Adipocyte (in vitro differentiated cells): ENCODE data around the gene TDRD15.
A peak's percentile ranks its signal among the peaks of the same experiment; 100 is the strongest.
"Not testable (repeated sequence)": the region's sequence is repeated elsewhere in the genome, so short reads cannot be mapped to it uniquely, and the experiment has no call there.

ENCODE experiments used
- DNase-seq: peaks from one replicate; pipeline ENCODE4 v3.0.0-alpha.2; 2015; ENCODE audit warnings: low read depth
- H3K27me3 ChIP-seq: replicated peaks from 2 replicates; pipeline ENCODE4 v1.7.0; 2013; ENCODE audit warnings: mild to moderate bottlenecking, low read length, moderate library complexity; ENCODE audit not compliant: control insufficient read depth, insufficient read depth
- H3K36me3 ChIP-seq: 2 replicates; pipeline ENCODE4 v1.7.0; 2013; ENCODE audit warnings: low read length, mild to moderate bottlenecking, moderate library complexity; ENCODE audit not compliant: control insufficient read depth, insufficient read depth, severe bottlenecking
- H3K4me1 ChIP-seq: 2 replicates; pipeline ENCODE4 v1.7.0; 2013; ENCODE audit warnings: mild to moderate bottlenecking, low read length, moderate library complexity; ENCODE audit not compliant: control insufficient read depth, insufficient read depth
- H3K4me3 ChIP-seq: 2 replicates; pipeline ENCODE4 v1.7.0; 2013; ENCODE audit warnings: mild to moderate bottlenecking, low read length, moderate library complexity
- H3K9ac ChIP-seq: 2 replicates; pipeline ENCODE4 v1.7.0; 2013; ENCODE audit warnings: mild to moderate bottlenecking, low read length, moderate library complexity
- H3K9me3 ChIP-seq: 2 replicates; pipeline ENCODE4 v1.7.0; 2013; ENCODE audit warnings: mild to moderate bottlenecking, low read length, moderate library complexity; ENCODE audit not compliant: control insufficient read depth

Gene TDRD15

GRCh38 chr2:21101514-21102155 is 22.1 kb upstream of the TDRD15 start:
- not testable (repeated sequence) for H3K9me3 ChIP-seq, H3K36me3 ChIP-seq, H3K27me3 ChIP-seq, DNase-seq, H3K4me3 ChIP-seq, H3K4me1 ChIP-seq, H3K9ac ChIP-seq

GRCh38 chr2:21102356-21102755 is 21.4 kb upstream of the TDRD15 start:
- Histone ChIP-seq H3K4me1 (peaks cover 10% of the 10 kb centered on the region), H3K9me3 (no peaks in the 10 kb centered on the region), H3K4me3 (no peak overlapping the region), H3K27me3 (peaks cover 4% of the 10 kb centered on the region), H3K9ac (no peak overlapping the region), H3K36me3 (no peaks in the 10 kb centered on the region)
- DNase-seq: no peak

DNA sequence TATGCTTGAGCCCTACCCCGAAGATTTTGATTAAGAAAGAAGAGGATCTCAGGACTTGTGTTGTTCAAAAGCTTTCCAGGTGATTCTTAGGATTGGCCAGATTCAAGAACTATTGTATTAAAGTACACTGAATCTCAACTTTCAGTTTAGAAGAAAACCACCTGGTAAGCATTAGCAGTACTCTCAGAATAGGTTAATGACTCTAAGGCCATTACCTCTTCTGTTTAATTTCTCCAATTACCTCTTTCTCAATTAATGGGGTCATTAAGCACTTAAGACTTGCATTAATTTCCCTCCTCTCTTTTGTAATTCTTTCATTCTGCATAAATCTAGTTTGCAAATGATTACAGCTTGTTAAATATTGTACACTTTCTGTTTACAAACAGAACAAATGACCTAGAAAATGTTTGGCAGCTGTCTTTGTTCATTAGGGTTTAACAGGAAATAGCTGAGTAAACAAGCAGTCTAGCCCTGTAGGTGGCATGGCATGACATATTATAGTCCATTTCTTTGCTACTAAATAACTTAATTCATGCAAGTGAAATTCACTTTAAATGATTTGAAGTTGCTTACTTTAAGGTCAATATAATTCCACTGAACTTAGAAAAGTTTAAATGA is 20.4 kb upstream of the TDRD15 start:
- Histone ChIP-seq H3K9ac (no peak overlapping the region), H3K27me3 (peaks cover 3% of the 10 kb centered on the region), H3K36me3 (no peaks in the 10 kb centered on the region), H3K4me3 (no peak overlapping the region), H3K4me1 (peaks cover 6% of the 10 kb centered on the region), H3K9me3 (no peaks in the 10 kb centered on the region)
- no peak for DNase-seq

- Histone ChIP-seq H3K27me3 (no peaks in the 10 kb centered on the region), H3K9me3 (no peaks in the 10 kb centered on the region), H3K4me1 (peaks cover 2% of the 10 kb centered on the region), H3K9ac (no peak overlapping the region), H3K36me3 (no peaks in the 10 kb centered on the region), H3K4me3 (no peak overlapping the region)
- DNase-seq: no peak
These were observed 19.6 kb upstream of the TDRD15 start for GRCh38 chr2:21104030-21104660.

DNA sequence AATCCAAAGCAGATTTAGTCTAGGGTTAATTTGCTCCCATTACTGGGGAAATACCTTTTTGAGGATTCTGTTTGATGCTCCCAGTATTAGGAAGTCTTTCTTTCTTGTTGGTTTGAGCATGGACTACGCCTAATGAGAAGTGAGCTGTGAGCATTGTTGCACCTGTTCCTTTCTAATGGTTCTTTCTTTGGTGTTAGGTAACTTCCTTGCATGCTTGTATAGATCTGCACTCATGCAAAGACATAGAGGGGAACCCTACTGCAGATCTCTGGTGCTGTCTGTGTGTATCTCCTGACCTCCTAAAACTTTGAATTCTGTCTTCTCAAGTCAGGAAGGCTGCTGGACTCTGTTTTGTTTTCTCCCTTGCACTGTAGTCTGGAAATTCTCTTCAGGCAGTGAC is 12.8 kb upstream of the TDRD15 start:
- DNase-seq: no peak

DNA sequence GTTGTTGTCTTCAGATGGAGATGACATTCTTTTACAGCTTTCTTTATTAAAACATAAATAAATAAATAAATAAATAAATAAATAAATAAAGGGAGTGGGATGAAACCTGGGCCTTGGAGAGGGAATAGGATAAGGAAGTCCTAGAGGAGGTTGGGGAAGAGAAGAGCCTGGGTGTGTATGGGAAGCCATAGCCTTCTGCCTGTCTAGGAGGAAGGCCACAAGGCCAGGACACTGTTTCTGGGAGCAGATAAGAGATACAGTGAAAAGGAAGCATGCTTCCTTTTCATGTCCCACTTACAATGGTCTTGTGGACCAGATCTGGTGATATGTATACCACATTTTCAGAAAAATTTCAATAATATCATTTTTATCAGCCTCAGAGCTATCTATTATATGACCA is 6.1 kb upstream of the TDRD15 start:
- Histone ChIP-seq H3K4me3 (no peak overlapping the region), H3K9me3 (no peaks in the 10 kb centered on the region), H3K27me3 (no peaks in the 10 kb centered on the region), H3K4me1 (no peaks in the 10 kb centered on the region), H3K9ac (no peak overlapping the region), H3K36me3 (no peaks in the 10 kb centered on the region)
- DNase-seq: no peak

More for the DNA sequence above, 12.8 kb upstream of the TDRD15 start:
- H3K36me3 ChIP-seq: no peaks in the 10 kb centered on the region
- no peak overlapping the region for H3K4me3 ChIP-seq
- H3K27me3 ChIP-seq: peaks cover 16% of the 10 kb centered on the region
- H3K4me1 ChIP-seq: no peaks in the 10 kb centered on the region
- no peak overlapping the region for H3K9ac ChIP-seq
- no peaks in the 10 kb centered on the region for H3K9me3 ChIP-seq

GRCh38 chr2:21118302-21118920 is 5.4 kb upstream of the TDRD15 start:
- H3K4me1 ChIP-seq: no peaks in the 10 kb centered on the region
- no peak overlapping the region for H3K4me3 ChIP-seq
- no peaks in the 10 kb centered on the region for H3K27me3 ChIP-seq
- peak; percentile 57 for DNase-seq
- no peaks in the 10 kb centered on the region for H3K9me3 ChIP-seq
- no peak overlapping the region for H3K9ac ChIP-seq
- H3K36me3 ChIP-seq: no peaks in the 10 kb centered on the region

DNA sequence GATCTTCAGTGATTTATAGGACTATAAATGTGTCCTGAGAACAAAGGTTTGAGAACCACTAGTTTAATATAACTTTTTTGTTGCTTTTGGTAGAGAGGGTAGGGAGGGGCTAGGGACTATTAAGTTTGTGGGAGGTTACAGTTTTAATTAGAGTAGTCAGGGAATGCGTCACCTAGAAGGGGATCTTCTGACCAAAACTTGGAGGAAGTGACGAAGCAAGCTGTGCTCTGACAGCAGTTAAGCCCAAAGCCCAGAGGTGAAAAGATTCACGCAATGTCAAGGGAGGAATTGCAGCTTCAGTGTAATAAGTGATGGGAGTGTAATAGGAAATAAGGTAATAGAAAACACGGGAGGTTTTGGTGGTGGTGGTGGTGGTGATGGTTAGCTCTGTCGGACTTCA is 8.1 kb downstream of the TDRD15 start:
- H3K9me3 ChIP-seq: no peaks in the 10 kb centered on the region
- no peaks in the 10 kb centered on the region for H3K4me1 ChIP-seq
- H3K27me3 ChIP-seq: no peaks in the 10 kb centered on the region
- DNase-seq: no peak
- no peak overlapping the region for H3K4me3 ChIP-seq
- H3K36me3 ChIP-seq: no peaks in the 10 kb centered on the region
- no peak overlapping the region for H3K9ac ChIP-seq

DNA sequence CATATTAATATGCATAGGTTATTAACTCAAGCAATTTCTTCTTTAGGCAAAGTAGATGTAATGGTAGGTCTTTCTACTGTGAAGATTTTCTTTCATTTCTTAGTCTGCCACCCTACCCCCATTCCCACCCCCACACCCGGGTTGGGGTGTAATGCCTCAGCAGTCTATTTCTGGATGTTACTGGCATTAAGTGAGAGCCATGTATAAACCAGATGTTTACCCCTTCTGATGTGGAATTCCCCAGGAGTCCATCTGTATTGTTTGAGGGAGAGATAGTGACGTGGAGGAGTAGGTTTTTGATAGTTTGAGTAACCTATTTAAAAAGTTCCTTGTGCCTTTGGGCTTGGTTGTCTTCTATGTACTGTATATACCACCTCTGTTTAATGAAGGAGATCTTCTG is 11.8 kb downstream of the TDRD15 start:
- Histone ChIP-seq H3K9me3 (no peaks in the 10 kb centered on the region), H3K4me1 (no peaks in the 10 kb centered on the region), H3K36me3 (no peaks in the 10 kb centered on the region), H3K9ac (no peak overlapping the region), H3K4me3 (no peak overlapping the region), H3K27me3 (no peaks in the 10 kb centered on the region)
- no peak for DNase-seq

DNA sequence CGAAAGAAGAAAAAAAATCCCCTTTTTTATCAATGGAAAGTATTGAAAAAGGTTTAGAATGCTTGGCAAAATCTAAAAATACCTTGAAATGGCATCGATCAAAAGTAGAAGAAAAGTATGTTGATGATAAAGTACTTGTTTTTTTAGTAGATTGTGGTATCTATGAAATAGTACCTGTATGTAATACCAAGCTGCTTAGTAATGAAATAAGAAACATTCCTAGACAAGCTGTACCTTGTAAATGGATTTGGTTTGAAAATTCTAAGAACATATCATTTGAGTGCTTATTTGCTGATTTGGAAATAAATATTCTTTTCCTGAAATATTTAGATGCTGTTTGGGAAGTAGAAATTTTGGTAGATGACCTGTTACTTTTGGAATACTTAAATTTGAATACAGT is 18.4 kb downstream of the TDRD15 start:
- H3K36me3 ChIP-seq: no peaks in the 10 kb centered on the region
- H3K4me3 ChIP-seq: no peak overlapping the region
- H3K9ac ChIP-seq: no peak overlapping the region
- no peaks in the 10 kb centered on the region for H3K4me1 ChIP-seq
- no peaks in the 10 kb centered on the region for H3K9me3 ChIP-seq
- no peak for DNase-seq
- peaks cover 12% of the 10 kb centered on the region for H3K27me3 ChIP-seq

GRCh38 chr2:21146638-21147037 is 22.9 kb downstream of the TDRD15 start:
- Histone ChIP-seq H3K9me3 (no peaks in the 10 kb centered on the region), H3K36me3 (no peaks in the 10 kb centered on the region), H3K9ac (no peak overlapping the region), H3K27me3 (peaks cover 12% of the 10 kb centered on the region), H3K4me1 (no peaks in the 10 kb centered on the region), H3K4me3 (no peak overlapping the region)
- DNase-seq: no peak
